Measurements from ENCODE around the gene DYNC1I1.

DYNC1I1 gene

DNA sequence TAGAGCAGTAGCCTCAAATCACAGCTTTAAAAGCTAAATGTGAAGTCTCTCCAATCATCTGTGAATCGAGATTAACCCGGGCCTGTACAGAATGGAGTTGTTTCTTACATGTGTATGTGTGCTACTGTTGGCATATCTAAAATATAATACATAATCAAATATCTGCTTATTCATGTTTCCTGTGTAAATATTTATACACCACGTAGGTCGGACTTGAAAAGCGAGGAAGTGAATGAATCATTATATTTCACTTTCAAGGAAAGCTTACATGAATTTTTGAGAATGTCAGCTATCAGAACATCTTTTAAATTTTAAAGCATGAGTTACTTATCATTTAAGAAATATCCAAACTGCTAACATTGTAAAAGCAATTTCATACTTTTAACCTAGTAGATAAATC, 316.2 kb downstream of the DYNC1I1 start:
- Histone ChIP-seq H3K4me3 (ENCODE audit: low read depth, low read length) (no peak overlapping the region), H3K36me3 (replicated peaks) (no peaks in the 10 kb centered on the region), H3K27me3 (replicated peaks) (no peaks in the 10 kb centered on the region), H3K27ac (no peak overlapping the region)
- DNase-seq = peak; percentile 14
- in situ Hi-C loops (cut with HindIII; ENCODE audit: low pct_ligation_motif_present, low sequenced_read_pairs) = no loop called here
- TF ChIP-seq, protein P1, sequence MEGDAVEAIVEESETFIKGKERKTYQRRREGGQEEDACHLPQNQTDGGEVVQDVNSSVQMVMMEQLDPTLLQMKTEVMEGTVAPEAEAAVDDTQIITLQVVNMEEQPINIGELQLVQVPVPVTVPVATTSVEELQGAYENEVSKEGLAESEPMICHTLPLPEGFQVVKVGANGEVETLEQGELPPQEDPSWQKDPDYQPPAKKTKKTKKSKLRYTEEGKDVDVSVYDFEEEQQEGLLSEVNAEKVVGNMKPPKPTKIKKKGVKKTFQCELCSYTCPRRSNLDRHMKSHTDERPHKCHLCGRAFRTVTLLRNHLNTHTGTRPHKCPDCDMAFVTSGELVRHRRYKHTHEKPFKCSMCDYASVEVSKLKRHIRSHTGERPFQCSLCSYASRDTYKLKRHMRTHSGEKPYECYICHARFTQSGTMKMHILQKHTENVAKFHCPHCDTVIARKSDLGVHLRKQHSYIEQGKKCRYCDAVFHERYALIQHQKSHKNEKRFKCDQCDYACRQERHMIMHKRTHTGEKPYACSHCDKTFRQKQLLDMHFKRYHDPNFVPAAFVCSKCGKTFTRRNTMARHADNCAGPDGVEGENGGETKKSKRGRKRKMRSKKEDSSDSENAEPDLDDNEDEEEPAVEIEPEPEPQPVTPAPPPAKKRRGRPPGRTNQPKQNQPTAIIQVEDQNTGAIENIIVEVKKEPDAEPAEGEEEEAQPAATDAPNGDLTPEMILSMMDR (IDR thresholded peaks at IDR 0.05; ENCODE audit: low read depth, low read length, missing control alignments) = no peak

DNA sequence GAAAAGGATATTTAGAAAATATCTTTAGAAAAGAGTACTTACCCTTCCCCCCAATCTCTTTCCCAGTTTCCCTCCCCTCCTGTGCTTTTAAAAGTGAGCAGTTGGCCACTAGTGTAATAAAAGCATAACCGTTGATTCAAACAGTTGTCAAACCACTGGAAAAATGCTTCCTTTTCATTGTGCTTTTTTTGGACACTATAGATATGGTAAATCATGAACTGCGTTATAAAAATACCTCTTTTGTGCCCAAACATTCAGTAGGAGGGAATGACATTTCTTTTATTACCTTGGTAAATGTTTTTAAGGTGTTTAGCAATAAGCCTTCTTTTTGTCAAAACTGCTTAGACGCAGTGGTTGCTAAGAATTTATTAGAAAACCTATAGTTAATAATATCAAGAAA, 317.2 kb downstream of the DYNC1I1 start:
- in situ Hi-C loops (cut with HindIII; ENCODE audit: low pct_ligation_motif_present, low sequenced_read_pairs) = no loop called here
- no peak overlapping the region for H3K27ac ChIP-seq
- DNase-seq = no peak
- TF ChIP-seq, protein P1 (IDR thresholded peaks at IDR 0.05; ENCODE audit: low read depth, low read length, missing control alignments) = no peak
- H3K27me3 ChIP-seq (replicated peaks) = no peaks in the 10 kb centered on the region
- H3K4me3 ChIP-seq (ENCODE audit: low read depth, low read length) = no peak overlapping the region
- no peaks in the 10 kb centered on the region for H3K36me3 ChIP-seq (replicated peaks)

GRCh38 chr7:96090756-96091155, 318.4 kb downstream of the DYNC1I1 start:
- no peak for DNase-seq
- H3K27ac ChIP-seq = no peak overlapping the region
- in situ Hi-C loops (cut with HindIII; ENCODE audit: low pct_ligation_motif_present, low sequenced_read_pairs) = no loop called here
- no peaks in the 10 kb centered on the region for H3K27me3 ChIP-seq (replicated peaks)
- H3K36me3 ChIP-seq (replicated peaks) = no peaks in the 10 kb centered on the region
- TF ChIP-seq, protein P1 (IDR thresholded peaks at IDR 0.05; ENCODE audit: low read depth, low read length, missing control alignments) = no peak
- no peak overlapping the region for H3K4me3 ChIP-seq (ENCODE audit: low read depth, low read length)

DNA sequence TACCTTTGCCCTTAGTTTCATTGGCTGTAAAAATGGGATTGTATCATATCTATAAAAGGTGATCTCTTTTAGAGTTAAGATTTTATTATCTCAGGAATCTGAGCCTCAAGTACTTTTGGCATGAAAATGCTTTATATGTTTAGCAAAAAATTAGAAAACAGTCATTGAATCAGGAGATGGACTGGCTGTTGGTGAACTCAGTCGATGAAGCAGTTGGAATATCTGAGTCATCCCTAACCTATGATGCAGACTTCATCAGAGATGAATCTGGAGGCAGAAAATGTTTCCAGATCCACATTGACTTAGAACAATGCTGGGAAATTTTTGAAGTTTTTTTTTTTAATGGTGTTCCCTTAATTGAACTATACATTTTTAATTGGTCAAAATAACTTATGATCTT, 321.1 kb downstream of the DYNC1I1 start:
- H3K4me3 ChIP-seq (ENCODE audit: low read depth, low read length) = no peak overlapping the region
- no peak overlapping the region for H3K27ac ChIP-seq
- peak; percentile 73 for DNase-seq
- no peaks in the 10 kb centered on the region for H3K27me3 ChIP-seq (replicated peaks)
- no peaks in the 10 kb centered on the region for H3K36me3 ChIP-seq (replicated peaks)
- in situ Hi-C loops (cut with HindIII; ENCODE audit: low pct_ligation_motif_present, low sequenced_read_pairs) = no loop called here
- TF ChIP-seq, protein P1 (IDR thresholded peaks at IDR 0.05; ENCODE audit: low read depth, low read length, missing control alignments) = no peak

GRCh38 chr7:96097835-96098234, 325.5 kb downstream of the DYNC1I1 start:
- no peak overlapping the region for H3K27ac ChIP-seq
- DNase-seq = no peak
- H3K4me3 ChIP-seq (ENCODE audit: low read depth, low read length) = no peak overlapping the region
- TF ChIP-seq, protein P1 (IDR thresholded peaks at IDR 0.05; ENCODE audit: low read depth, low read length, missing control alignments) = no peak
- no peaks in the 10 kb centered on the region for H3K27me3 ChIP-seq (replicated peaks)
- in situ Hi-C loops (cut with HindIII; ENCODE audit: low pct_ligation_motif_present, low sequenced_read_pairs) = no loop called here
- H3K36me3 ChIP-seq (replicated peaks) = no peaks in the 10 kb centered on the region

DNA sequence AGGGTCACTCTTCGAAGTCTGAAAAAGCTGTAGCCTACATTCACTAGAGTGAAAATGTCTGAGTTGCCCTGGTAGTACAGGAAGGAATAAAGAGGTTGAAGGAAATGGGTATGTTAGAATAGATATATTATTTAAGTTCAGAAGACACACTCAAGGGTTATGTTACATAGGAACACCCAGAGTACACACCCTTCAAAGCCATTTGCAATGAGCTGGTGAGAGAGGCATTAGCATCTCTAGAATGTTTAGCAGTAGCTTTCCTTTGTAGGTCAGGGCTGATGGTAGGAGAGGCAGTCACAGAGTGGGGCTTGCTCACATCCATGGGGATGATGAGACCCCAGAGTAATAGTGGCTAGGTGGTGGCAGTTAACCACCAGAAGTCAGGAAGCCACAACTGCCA, 328.4 kb downstream of the DYNC1I1 start:
- no peak for DNase-seq
- Histone ChIP-seq H3K4me3 (ENCODE audit: low read depth, low read length) (no peak overlapping the region), H3K27me3 (replicated peaks) (no peaks in the 10 kb centered on the region), H3K36me3 (replicated peaks) (no peaks in the 10 kb centered on the region), H3K27ac (no peak overlapping the region)
- TF ChIP-seq, protein P1 (IDR thresholded peaks at IDR 0.05; ENCODE audit: low read depth, low read length, missing control alignments) = no peak
- in situ Hi-C loops (cut with HindIII; ENCODE audit: low pct_ligation_motif_present, low sequenced_read_pairs) = no loop called here
